Stimulated activated CD4-positive, alpha-beta T cell treated with anti-CD3 and anti-CD28 coated beads, Interleukin-15, amount 100 ng/mL, for 48 hours (primary cell): Measurements from ENCODE around the gene RASD1.
"Not testable (repeated sequence)": the region's sequence is repeated elsewhere in the genome, so short reads cannot be mapped to it uniquely, and the experiment has no call there.

Experiments
- DNase-seq, 2 donors: peaks; one replicate each; pipeline ENCODE4 v3.0.0-alpha.2; 2020; ENCODE audit warnings: low read depth in 2 of 2

RASD1 gene

GRCh38 chr17:17469358-17469757 lies 26.8 kb downstream of the RASD1 start:
- no peak for DNase-seq

GRCh38 chr17:17468217-17469010 lies 27.8 kb downstream of the RASD1 start:
- DNase-seq, result no peak

GRCh38 chr17:17467720-17468119 lies 28.5 kb downstream of the RASD1 start:
- no peak for DNase-seq

- no peak for DNase-seq
These were observed 29.2 kb downstream of the RASD1 start for GRCh38 chr17:17467016-17467415.

- DNase-seq, result no peak
These were observed 29.7 kb downstream of the RASD1 start for GRCh38 chr17:17466511-17466910.

- DNase-seq, result not testable (repeated sequence)
These were observed 30.3 kb downstream of the RASD1 start for GRCh38 chr17:17465878-17466277.

- DNase-seq, result no peak
These were observed 32.4 kb downstream of the RASD1 start for GRCh38 chr17:17463821-17464220.

GRCh38 chr17:17462048-17462824 lies 34.0 kb downstream of the RASD1 start:
- DNase-seq, result no peak

- DNase-seq, result no peak
These were observed 36.2 kb downstream of the RASD1 start for GRCh38 chr17:17460038-17460437.

- no peak for DNase-seq
These were observed 38.5 kb downstream of the RASD1 start for GRCh38 chr17:17457680-17458079.

GRCh38 chr17:17456251-17456650 lies 39.9 kb downstream of the RASD1 start:
- DNase-seq, result no peak

- DNase-seq, result no peak
These were observed 41.0 kb downstream of the RASD1 start for GRCh38 chr17:17455173-17455572.

GRCh38 chr17:17454700-17455099 lies 41.5 kb downstream of the RASD1 start:
- DNase-seq, result not testable (repeated sequence)

GRCh38 chr17:17454276-17454675 lies 41.9 kb downstream of the RASD1 start:
- DNase-seq, result no peak

GRCh38 chr17:17453088-17453487 lies 43.1 kb downstream of the RASD1 start:
- DNase-seq, result no peak

GRCh38 chr17:17448723-17449122 lies 47.5 kb downstream of the RASD1 start:
- DNase-seq, result no peak

- no peak for DNase-seq
These were observed 48.1 kb downstream of the RASD1 start for GRCh38 chr17:17448076-17448475.

GRCh38 chr17:17447264-17447663 lies 48.9 kb downstream of the RASD1 start:
- DNase-seq, result no peak

- DNase-seq, result no peak
These were observed 49.5 kb downstream of the RASD1 start for GRCh38 chr17:17446666-17447155.

- no peak for DNase-seq
These were observed 50.1 kb downstream of the RASD1 start for GRCh38 chr17:17445925-17446665.

- DNase-seq, result no peak
These were observed 50.8 kb downstream of the RASD1 start for GRCh38 chr17:17445296-17445924.
